ENCODE measurements around the gene C5orf34.

GRCh38 chr5:43563321-43563720 lies 48.4 kb upstream of the C5orf34 start:
- TF ChIP-seq, protein P1, sequence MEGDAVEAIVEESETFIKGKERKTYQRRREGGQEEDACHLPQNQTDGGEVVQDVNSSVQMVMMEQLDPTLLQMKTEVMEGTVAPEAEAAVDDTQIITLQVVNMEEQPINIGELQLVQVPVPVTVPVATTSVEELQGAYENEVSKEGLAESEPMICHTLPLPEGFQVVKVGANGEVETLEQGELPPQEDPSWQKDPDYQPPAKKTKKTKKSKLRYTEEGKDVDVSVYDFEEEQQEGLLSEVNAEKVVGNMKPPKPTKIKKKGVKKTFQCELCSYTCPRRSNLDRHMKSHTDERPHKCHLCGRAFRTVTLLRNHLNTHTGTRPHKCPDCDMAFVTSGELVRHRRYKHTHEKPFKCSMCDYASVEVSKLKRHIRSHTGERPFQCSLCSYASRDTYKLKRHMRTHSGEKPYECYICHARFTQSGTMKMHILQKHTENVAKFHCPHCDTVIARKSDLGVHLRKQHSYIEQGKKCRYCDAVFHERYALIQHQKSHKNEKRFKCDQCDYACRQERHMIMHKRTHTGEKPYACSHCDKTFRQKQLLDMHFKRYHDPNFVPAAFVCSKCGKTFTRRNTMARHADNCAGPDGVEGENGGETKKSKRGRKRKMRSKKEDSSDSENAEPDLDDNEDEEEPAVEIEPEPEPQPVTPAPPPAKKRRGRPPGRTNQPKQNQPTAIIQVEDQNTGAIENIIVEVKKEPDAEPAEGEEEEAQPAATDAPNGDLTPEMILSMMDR (IDR thresholded peaks at IDR 0.05) = no peak
- no peak for TF ChIP-seq POLR2A (IDR thresholded peaks at IDR 0.05)
